ENCODE measurements around the gene GJA4. TPM values are rescaled to one million over a fixed set of nuclear protein-coding genes. Genes with fewer than 3 reads are reported as not detected.

The GJA4 gene
- total RNA-seq, 1 donor from 2014 or later: not detected

DNA sequence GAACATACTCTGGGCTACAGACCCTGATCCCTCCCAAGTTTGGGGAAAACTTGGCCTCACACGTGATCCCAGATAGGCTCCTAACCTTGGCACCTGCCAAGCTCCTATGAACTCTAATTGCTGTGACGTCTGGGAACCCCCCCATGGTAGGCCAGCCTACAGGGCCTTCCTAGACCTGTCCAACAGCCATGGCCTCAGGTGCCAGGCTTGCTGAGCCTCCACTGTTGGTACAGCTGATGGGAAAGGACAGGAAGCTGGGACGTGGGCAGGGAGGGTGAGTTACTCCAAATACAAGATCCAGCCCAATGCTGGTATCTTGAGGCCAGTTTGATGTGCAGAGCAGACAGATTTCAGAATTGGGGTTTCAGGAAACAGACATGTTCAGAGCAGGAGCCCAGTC, 47.6 kb downstream of the GJA4 start:
- no peaks in the 10 kb centered on the region for H3K36me3 Mint-ChIP-seq (ENCODE audit: low read depth)
- H3K4me1 Mint-ChIP-seq (ENCODE audit: low read depth): peaks cover 4% of the 10 kb centered on the region
- no peaks in the 10 kb centered on the region for H3K9me3 Mint-ChIP-seq
- no peak overlapping the region for H3K4me3 Mint-ChIP-seq (ENCODE audit: low read depth)
- no peak for DNase-seq (ENCODE audit: low spot score)
- intact Hi-C loops (cut with micrococcal nuclease): no loop called here
- H3K27me3 Mint-ChIP-seq (ENCODE audit: low read depth): no peaks in the 10 kb centered on the region
- no peak overlapping the region for H3K27ac Mint-ChIP-seq

GRCh38 chr1:34842073-34842472, 49.3 kb downstream of the GJA4 start:
- no peak for DNase-seq (ENCODE audit: low spot score)
- Mint-ChIP-seq H3K4me1 (ENCODE audit: low read depth) (peaks cover 4% of the 10 kb centered on the region), H3K4me3 (ENCODE audit: low read depth) (no peak overlapping the region), H3K36me3 (ENCODE audit: low read depth) (no peaks in the 10 kb centered on the region), H3K27ac (no peak overlapping the region), H3K9me3 (no peaks in the 10 kb centered on the region), H3K27me3 (ENCODE audit: low read depth) (no peaks in the 10 kb centered on the region)
- intact Hi-C loops (cut with micrococcal nuclease): no loop called here

DNA sequence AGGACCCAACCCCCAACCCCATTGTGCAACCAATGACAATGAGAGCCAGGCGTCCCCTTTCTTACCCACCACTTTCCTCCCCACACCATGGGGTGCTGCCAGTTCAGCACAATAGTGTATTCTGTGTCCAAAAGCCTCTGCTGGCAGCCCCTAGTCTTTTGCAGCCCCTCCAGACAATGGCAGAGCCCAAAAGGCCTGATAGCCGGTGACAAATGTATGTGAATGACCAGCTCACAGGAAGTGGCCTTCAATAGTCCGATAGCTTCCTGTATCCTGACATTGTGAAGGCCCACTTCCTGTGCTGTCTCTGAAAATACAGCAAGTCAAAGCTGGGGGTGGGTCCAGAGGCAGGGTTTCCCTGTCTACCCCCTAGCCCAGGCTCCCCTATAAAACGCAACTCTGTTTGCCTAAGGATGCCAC, 50.2 kb downstream of the GJA4 start:
- H3K27me3 Mint-ChIP-seq (ENCODE audit: low read depth): no peaks in the 10 kb centered on the region
- H3K36me3 Mint-ChIP-seq (ENCODE audit: low read depth): no peaks in the 10 kb centered on the region
- no peak overlapping the region for H3K4me3 Mint-ChIP-seq (ENCODE audit: low read depth)
- H3K9me3 Mint-ChIP-seq: no peaks in the 10 kb centered on the region
- intact Hi-C loops (cut with micrococcal nuclease): no loop called here
- no peak for DNase-seq (ENCODE audit: low spot score)
- H3K27ac Mint-ChIP-seq: no peak overlapping the region
- peaks cover 4% of the 10 kb centered on the region for H3K4me1 Mint-ChIP-seq (ENCODE audit: low read depth)

DNA sequence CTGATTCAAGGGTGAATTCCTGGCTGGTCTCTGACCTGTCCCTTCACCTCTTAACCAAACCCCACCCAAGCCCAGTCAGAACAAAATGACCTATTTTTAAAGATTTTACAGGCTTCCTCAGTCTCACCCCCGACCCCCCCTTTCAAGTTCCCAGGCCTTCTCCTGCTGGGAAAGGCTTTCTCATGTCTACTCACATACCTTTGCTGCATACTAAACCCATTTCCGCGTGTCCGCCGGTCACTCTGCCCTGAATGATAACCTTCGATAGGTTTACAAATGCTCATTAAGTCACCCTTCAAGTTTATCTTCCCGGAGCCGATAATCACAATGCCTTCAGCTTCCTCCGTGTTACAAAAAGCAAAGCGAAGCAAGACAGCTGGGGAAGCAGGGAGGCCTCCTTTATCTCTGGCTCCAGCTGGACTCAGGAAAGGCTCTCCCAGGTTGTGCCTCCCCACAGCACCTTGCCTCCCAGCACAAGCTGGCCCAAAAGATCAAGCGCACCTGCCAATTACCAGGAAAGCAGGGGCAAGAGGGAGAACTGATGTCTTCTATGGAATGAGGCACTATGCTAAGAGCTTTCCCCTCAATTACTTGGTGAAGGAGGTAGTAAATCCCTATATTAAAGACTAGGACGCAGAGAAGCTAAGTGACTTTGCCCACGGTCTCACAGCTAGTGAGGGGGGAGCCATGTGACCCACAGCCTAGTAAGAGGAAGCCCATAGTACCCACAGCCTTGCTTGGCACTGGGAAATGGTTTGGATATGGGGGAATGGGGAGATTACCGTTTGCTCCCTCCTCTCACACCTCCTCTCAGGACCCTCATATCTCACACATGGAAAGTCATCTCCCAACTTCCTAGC, 50.8 kb downstream of the GJA4 start:
- intact Hi-C loops (cut with micrococcal nuclease): no loop called here
- H3K27ac Mint-ChIP-seq: no peak overlapping the region
- H3K4me3 Mint-ChIP-seq (ENCODE audit: low read depth): no peak overlapping the region

DNA sequence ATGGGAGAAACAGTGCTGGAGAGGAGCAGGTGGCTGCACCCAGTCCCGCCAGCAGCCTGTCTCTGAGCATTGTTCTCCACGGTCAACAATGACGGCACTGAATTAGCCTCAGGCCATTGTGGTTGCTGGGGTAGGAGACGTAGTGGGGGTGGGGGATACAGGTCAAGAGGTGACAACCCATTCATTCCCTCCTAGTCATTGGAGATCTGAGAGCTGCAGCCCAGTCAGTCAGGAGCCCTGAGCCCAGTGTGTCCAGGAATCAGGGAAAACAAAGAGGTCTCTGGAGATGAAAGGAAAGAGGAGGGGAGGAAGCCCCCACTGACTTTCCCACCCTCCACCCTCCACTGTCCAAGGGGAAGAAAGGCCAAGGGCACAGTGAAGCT, 51.4 kb downstream of the GJA4 start:
- intact Hi-C loops (cut with micrococcal nuclease): no loop called here
- no peaks in the 10 kb centered on the region for H3K27me3 Mint-ChIP-seq (ENCODE audit: low read depth)
- no peak for DNase-seq (ENCODE audit: low spot score)
- H3K4me1 Mint-ChIP-seq (ENCODE audit: low read depth): peaks cover 4% of the 10 kb centered on the region
- no peak overlapping the region for H3K27ac Mint-ChIP-seq
- H3K36me3 Mint-ChIP-seq (ENCODE audit: low read depth): peaks cover 9% of the 10 kb centered on the region
- no peaks in the 10 kb centered on the region for H3K9me3 Mint-ChIP-seq
- no peak overlapping the region for H3K4me3 Mint-ChIP-seq (ENCODE audit: low read depth)

More for the DNA sequence above, 50.8 kb downstream of the GJA4 start:
- H3K4me1 Mint-ChIP-seq (ENCODE audit: low read depth): peaks cover 4% of the 10 kb centered on the region
- no peaks in the 10 kb centered on the region for H3K9me3 Mint-ChIP-seq
- H3K27me3 Mint-ChIP-seq (ENCODE audit: low read depth): no peaks in the 10 kb centered on the region
- DNase-seq (ENCODE audit: low spot score): no peak
- H3K36me3 Mint-ChIP-seq (ENCODE audit: low read depth): peaks cover 6% of the 10 kb centered on the region

Other genes starting within 250 kb of the GJA4 start
- gene GJB5, start 38.0 kb upstream of the GJA4 start, total RNA-seq: not detected in 2 replicates
- gene GJB4, start 33.3 kb upstream of the GJA4 start, total RNA-seq: not detected in 2 replicates
- not detected in 2 replicates for gene GJB3, start 11.8 kb upstream of the GJA4 start, total RNA-seq
- gene SMIM12, start 66.8 kb downstream of the GJA4 start, total RNA-seq: 58.7 and 59.3 TPM in 2 replicates
- 0.32 and 0.48 TPM in 2 replicates for gene DLGAP3, start 136.7 kb downstream of the GJA4 start, total RNA-seq
- 15.0 and 19.3 TPM in 2 replicates for gene TMEM35B, start 192.3 kb downstream of the GJA4 start, total RNA-seq
- 20.8 and 20.9 TPM in 2 replicates for gene ZMYM6, start 238.9 kb downstream of the GJA4 start, total RNA-seq

All from activated T-helper 2 cell treated with anti-CD3 and anti-CD28 coated beads, Interferon-gamma antibody, Interleukin-2, Interleukin-4, amounts not matched to agents 10 μg/mL and 5 μg/mL and 100 μg/mL, durations not matched to agents 14 hours and 24 hours and 36 hours (primary cell).